Measurements from ENCODE around the gene FLNB. TPM values are rescaled to one million over a fixed set of nuclear protein-coding genes. Genes with fewer than 3 reads are reported as not detected.

FLNB gene
- total and polyA plus RNA-seq, 2 of the 8 experiments (the other 6 are each of a cell fraction or from before 2014, with no cell fraction given) = 72.3 to 118 TPM

DNA sequence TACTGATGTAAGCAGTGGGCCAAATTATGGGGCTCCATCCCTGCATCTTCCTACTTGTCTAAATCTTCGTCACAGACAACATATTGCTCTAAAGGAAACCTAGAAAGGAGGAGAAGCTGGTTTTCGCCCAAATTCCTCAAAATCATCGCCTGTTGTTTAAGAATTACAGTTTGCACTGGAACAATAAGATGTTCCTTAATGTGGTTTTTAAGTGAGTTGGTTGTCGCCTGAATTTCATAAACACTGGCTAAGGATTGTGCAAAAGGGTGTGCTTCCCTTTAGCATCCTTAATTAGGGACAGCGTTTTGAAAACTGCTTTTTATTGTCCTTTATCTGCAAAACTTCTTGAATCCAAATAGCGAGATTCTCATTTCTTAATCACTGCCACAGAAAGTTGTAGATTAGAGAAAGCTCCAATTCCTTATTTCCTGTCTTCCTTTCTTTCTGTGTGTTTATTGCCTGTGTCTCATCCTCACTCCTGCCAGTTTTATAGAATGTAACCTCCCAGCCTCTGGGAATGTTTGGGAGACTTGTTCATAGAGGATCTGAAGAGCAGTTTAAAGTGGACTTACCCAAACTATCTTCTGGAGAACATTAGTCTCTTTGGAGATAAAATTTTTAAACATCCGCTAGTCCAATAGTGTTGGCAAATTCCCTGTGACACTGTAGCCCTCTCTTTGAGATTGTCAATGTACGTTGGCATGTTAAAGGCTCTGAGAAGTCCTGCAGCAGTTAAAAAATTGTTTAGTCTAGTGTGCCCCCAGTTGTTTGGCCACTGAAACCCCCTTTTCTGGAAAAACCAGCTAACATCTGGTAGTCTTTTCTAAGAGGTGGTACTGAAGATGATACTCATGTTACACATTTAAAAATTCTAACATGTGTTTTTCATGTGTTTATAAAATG is 50.4 kb downstream of the FLNB start (continued):
- no peak for TF ChIP-seq CBX5 (IDR thresholded peaks at IDR 0.05; ENCODE audit: low read depth, low read length)
